ENCODE measurements around the gene FKBP14. TPM values are rescaled to one million over a fixed set of nuclear protein-coding genes. Genes with fewer than 3 reads are reported as not detected.

FKBP14 gene
- polyA plus RNA-seq, 1 donor, result 13.7 TPM

DNA sequence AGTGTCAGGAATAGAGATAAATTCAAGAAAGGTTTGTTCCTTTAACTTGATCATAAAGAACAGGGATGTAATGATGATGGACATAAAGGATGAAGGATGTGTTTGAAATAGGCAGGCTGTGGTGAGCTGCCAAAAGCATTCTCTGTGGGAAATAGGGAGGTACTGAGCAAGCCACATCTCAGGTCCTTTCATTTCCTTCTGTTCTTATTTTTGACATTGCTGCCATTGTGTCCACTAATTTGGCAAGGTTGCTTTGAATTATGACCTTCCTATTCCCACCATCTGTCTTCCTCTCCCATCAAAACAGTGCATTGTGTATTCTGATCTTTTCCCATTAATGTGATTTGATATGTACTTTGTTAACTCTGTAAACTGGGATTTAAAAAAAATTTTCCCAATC, 46.4 kb downstream of the FKBP14 start:
- H3K36me3 ChIP-seq (ENCODE audit: control insufficient read depth, insufficient read depth, low read length), result no peaks in the 10 kb centered on the region
- H3K9me3 ChIP-seq (ENCODE audit: control insufficient read depth, low read depth, low read length), result no peaks in the 10 kb centered on the region

DNA sequence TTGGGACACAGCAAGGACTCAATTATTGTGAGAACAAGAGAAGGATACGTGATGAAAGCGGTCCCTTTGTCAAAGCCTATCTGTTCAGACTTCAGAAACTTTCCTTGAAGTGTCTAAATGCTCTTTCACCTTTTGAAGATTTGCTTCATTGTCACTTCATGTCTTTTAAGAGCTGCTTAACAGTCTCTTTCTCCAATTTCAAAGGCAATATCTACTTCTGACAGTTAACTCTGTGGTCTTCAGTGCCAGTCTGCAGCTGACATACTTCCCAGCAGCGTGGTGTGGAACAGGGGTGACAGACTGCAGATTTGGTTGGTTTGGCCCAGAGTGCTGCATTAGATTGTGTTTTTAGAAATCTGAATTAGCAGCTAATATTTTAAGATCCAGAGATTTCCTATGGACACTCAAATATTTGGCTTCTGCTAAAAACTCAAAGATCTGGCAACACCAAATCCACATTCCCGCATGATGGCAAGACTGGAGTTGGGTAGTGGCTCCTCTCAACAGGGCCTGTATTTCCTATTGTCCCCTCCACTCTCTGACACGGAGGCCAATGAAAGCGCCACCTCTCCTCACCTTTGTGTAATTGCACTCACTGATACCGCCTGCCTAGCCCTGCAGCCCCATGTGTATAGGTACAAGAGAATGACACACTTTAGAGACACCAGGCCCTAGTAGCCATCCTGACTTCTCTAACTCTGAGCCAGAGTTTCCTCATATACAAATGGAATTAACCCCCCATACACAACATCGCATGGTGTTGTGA, 48.4 kb downstream of the FKBP14 start:
- H3K4me3 ChIP-seq (ENCODE audit: low read length), result no peak overlapping the region
- H3K9me3 ChIP-seq (ENCODE audit: control insufficient read depth, low read depth, low read length), result no peaks in the 10 kb centered on the region
- 82% methylated on average over 2 of the region's 8 CpGs for WGBS (ENCODE audit: insufficient coverage, low lambda C conversion rate)
- H3K36me3 ChIP-seq (ENCODE audit: control insufficient read depth, insufficient read depth, low read length), result no peaks in the 10 kb centered on the region
- DNase-seq, result no peak
- no peaks in the 10 kb centered on the region for H3K27me3 ChIP-seq (ENCODE audit: control insufficient read depth, insufficient read depth, low read length)
- H3K4me1 ChIP-seq (ENCODE audit: control insufficient read depth, insufficient read depth, low read length), result no peaks in the 10 kb centered on the region
- no peak overlapping the region for H3K27ac ChIP-seq (ENCODE audit: low read length)

More for the DNA sequence above, 46.4 kb downstream of the FKBP14 start:
- H3K27me3 ChIP-seq (ENCODE audit: control insufficient read depth, insufficient read depth, low read length), result no peaks in the 10 kb centered on the region
- no peak overlapping the region for H3K4me3 ChIP-seq (ENCODE audit: low read length)
- H3K4me1 ChIP-seq (ENCODE audit: control insufficient read depth, insufficient read depth, low read length), result no peaks in the 10 kb centered on the region
- DNase-seq, result no peak
- no peak overlapping the region for H3K27ac ChIP-seq (ENCODE audit: low read length)

DNA sequence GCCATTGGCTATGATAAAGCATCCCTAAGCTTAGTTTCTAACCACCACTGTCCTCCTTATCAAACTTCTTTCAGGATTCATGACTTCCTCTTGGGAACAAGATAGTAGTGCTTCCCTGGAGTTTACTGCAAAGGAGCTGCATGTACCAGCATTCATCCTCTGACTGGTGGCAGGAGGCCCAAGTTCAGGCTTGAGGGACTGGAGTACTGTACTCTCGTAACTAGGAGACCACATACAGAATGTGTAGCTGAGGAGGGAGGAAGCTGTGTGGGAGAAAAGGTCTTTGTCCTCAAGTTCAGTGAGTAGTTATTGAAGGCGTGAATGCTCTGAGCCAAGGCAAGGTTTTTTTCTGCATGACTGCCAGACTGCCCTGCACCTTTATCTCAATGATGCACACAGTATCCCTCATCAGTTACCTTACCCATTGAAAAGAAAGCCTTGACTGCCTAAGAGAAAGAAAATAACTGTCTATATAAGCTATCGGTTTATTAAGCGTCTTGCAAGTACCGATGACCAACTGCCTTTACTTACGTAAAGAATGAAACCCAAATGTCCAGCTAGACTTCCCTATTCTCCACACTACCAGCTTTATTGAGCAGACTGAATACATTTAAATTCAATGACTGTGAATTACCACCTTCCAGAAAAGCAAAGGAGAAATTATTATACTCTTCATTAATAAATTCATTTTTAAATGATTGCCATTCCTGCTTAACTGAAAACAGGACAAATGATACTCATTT, 49.7 kb downstream of the FKBP14 start:
- Histone ChIP-seq H3K4me3 (ENCODE audit: low read length) (no peak overlapping the region), H3K27ac (ENCODE audit: low read length) (no peak overlapping the region), H3K27me3 (ENCODE audit: control insufficient read depth, insufficient read depth, low read length) (no peaks in the 10 kb centered on the region), H3K4me1 (ENCODE audit: control insufficient read depth, insufficient read depth, low read length) (no peaks in the 10 kb centered on the region), H3K9me3 (ENCODE audit: control insufficient read depth, low read depth, low read length) (no peaks in the 10 kb centered on the region), H3K36me3 (ENCODE audit: control insufficient read depth, insufficient read depth, low read length) (no peaks in the 10 kb centered on the region)
- WGBS (ENCODE audit: insufficient coverage, low lambda C conversion rate), result no CpG with 5 or more reads among the region's 6 CpGs
- peak; percentile 23 to 61 for DNase-seq

DNA sequence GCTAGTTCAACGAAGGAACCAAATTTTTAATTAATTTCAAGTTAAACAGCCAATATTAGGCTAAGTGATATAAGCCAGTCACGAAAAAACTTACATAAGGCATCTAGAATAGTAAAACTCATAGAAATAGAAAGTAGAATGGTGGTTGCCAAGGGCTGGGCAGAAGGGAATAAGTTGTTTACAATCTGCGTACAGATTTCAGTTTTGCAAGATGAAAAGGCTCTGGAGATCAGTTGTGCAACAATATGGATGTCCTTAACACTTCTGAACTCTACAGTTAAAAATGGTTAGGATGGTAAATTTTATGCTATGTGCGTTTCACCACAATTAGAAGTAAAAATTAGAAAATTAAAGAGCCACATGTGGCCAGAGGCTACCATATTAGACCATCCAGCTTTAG, 50.2 kb downstream of the FKBP14 start:
- Histone ChIP-seq H3K27me3 (ENCODE audit: control insufficient read depth, insufficient read depth, low read length) (no peaks in the 10 kb centered on the region), H3K9me3 (ENCODE audit: control insufficient read depth, low read depth, low read length) (no peaks in the 10 kb centered on the region), H3K4me1 (ENCODE audit: control insufficient read depth, insufficient read depth, low read length) (no peaks in the 10 kb centered on the region), H3K4me3 (ENCODE audit: low read length) (no peak overlapping the region), H3K27ac (ENCODE audit: low read length) (no peak overlapping the region), H3K36me3 (ENCODE audit: control insufficient read depth, insufficient read depth, low read length) (no peaks in the 10 kb centered on the region)
- no peak for DNase-seq
- WGBS (ENCODE audit: insufficient coverage, low lambda C conversion rate), result no CpG with 5 or more reads among the region's 4 CpGs

DNA sequence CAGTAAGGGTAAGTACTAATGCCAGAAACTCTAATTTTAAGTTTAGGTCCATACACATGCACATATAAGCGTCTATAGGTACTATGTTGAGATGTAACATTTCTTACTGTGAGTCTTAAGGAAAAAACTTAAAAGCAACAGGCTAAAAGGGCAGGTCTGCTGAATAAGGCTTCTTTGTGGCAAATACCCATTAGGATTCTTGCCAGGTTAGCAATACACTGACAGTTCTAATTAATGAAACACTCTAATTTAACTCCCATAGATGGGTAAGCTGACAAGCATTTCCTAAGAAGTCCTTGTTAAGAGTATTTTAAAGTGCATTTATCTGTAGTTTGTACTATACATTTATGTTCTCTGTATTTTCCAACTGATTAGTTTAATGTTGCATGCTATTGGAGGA, 50.9 kb downstream of the FKBP14 start:
- no peaks in the 10 kb centered on the region for H3K9me3 ChIP-seq (ENCODE audit: control insufficient read depth, low read depth, low read length)
- no peaks in the 10 kb centered on the region for H3K4me1 ChIP-seq (ENCODE audit: control insufficient read depth, insufficient read depth, low read length)

DNA sequence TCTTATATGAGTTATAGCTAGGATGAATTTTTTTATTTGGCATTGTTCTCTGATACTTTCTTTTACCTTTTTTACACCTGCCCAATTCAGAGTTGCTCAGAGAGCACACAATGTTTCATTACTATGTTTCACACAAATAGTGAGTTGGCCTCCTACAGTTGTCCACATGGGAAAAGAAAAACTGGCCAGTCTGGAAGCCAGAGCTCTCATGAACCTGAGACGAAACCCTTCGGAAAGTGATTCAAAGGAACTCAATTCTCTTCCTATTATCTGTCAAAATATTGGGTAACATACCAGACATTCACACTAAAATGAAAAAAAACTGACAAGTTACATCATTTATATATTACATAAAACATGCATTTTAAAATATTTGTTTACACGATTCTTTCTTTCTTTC, 52.2 kb downstream of the FKBP14 start:
- Histone ChIP-seq H3K9me3 (ENCODE audit: control insufficient read depth, low read depth, low read length) (no peaks in the 10 kb centered on the region), H3K27ac (ENCODE audit: low read length) (no peak overlapping the region), H3K4me3 (ENCODE audit: low read length) (no peak overlapping the region), H3K27me3 (ENCODE audit: control insufficient read depth, insufficient read depth, low read length) (no peaks in the 10 kb centered on the region), H3K4me1 (ENCODE audit: control insufficient read depth, insufficient read depth, low read length) (no peaks in the 10 kb centered on the region), H3K36me3 (ENCODE audit: control insufficient read depth, insufficient read depth, low read length) (no peaks in the 10 kb centered on the region)
- no CpG with 5 or more reads among the region's 3 CpGs for WGBS (ENCODE audit: insufficient coverage, low lambda C conversion rate)
- DNase-seq, result no peak

More for the DNA sequence above, 50.9 kb downstream of the FKBP14 start:
- Histone ChIP-seq H3K36me3 (ENCODE audit: control insufficient read depth, insufficient read depth, low read length) (no peaks in the 10 kb centered on the region), H3K4me3 (ENCODE audit: low read length) (no peak overlapping the region), H3K27ac (ENCODE audit: low read length) (no peak overlapping the region), H3K27me3 (ENCODE audit: control insufficient read depth, insufficient read depth, low read length) (no peaks in the 10 kb centered on the region)
- no CpG with 5 or more reads among the region's 1 CpG for WGBS (ENCODE audit: insufficient coverage, low lambda C conversion rate)
- DNase-seq, result no peak

DNA sequence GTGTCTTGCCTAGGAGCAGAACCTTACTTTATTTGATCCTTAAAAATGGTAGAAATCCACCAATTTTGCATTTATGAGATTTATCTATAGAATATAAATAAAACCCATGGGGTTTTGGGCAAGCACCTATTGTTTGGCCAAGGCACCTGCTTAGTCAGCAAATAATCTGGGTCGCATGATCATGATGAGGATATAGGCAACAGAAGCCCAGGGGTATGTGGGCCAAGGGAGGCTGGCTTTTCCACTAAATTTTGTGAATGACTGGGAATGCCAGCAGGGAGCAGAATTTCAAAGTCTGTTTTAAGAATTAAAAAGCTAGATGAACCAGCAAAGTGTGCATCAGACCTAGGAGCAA, 54.2 kb downstream of the FKBP14 start:
- no peak for DNase-seq
- H3K36me3 ChIP-seq (ENCODE audit: control insufficient read depth, insufficient read depth, low read length), result peaks cover 2% of the 10 kb centered on the region
- no peak overlapping the region for H3K27ac ChIP-seq (ENCODE audit: low read length)
- WGBS (ENCODE audit: insufficient coverage, low lambda C conversion rate), result no CpG with 5 or more reads among the region's 1 CpG
- H3K27me3 ChIP-seq (ENCODE audit: control insufficient read depth, insufficient read depth, low read length), result no peaks in the 10 kb centered on the region
- H3K9me3 ChIP-seq (ENCODE audit: control insufficient read depth, low read depth, low read length), result no peaks in the 10 kb centered on the region
- no peak overlapping the region for H3K4me3 ChIP-seq (ENCODE audit: low read length)
- H3K4me1 ChIP-seq (ENCODE audit: control insufficient read depth, insufficient read depth, low read length), result no peaks in the 10 kb centered on the region

DNA sequence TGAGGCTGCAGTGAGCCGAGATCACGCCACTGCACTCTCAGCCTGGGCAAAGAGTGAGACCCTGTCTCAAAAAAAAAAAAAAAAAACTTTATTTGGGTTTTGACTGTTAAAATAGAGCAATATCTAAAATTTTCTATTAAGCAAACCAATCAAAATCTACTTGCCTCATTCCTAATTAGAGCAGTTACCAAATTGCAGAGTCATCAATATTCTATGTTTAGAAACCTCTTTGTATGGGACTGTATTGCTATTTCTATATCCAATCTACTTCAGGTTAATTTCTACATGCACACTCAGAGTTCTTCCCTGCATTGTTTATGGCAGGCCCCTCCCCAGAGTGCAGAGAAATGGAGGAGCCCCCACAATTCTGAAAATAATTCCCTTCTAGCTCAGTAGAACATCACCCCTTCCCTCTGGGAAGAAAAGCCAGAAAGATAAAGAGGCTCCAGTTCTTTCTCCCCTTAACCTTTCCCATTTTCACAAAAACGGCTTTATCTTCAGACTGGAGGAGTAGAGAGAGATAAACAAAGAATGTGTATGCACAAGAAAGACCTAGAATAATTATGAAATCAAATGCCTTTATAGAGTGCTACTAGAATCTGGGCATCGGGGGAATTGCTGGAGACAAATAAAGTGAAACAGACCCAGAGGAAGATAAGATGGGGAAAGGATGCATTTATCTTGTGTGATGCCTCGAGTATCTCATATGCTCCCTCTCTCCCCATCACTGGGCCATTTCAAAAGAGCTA, 54.8 kb downstream of the FKBP14 start:
- no peak overlapping the region for H3K27ac ChIP-seq (ENCODE audit: low read length)
- H3K9me3 ChIP-seq (ENCODE audit: control insufficient read depth, low read depth, low read length), result no peaks in the 10 kb centered on the region
- H3K27me3 ChIP-seq (ENCODE audit: control insufficient read depth, insufficient read depth, low read length), result no peaks in the 10 kb centered on the region
- peaks cover 2% of the 10 kb centered on the region for H3K36me3 ChIP-seq (ENCODE audit: control insufficient read depth, insufficient read depth, low read length)
- no peak for DNase-seq
- H3K4me1 ChIP-seq (ENCODE audit: control insufficient read depth, insufficient read depth, low read length), result no peaks in the 10 kb centered on the region
- H3K4me3 ChIP-seq (ENCODE audit: low read length), result no peak overlapping the region
- 60% methylated on average over 2 of the region's 5 CpGs for WGBS (ENCODE audit: insufficient coverage, low lambda C conversion rate)

DNA sequence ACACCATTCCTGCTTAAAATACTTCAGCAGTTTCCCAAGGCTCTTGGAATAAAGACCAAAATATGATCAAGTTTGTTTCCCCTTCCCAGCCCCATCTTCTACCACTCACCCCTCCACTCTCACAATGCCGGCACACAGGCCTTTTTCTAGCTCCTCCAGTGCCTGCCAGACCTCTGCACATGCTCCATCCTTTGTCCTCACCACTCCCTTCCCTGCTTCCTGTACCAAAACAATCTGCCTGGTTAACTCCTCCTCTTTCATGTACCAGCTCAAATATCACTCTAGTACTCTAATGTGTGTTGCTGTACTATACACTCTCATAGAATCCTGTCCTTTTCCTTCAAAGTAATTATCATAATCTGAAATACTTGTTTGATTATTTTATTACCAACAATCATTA, 56.3 kb downstream of the FKBP14 start:
- WGBS (ENCODE audit: insufficient coverage, low lambda C conversion rate), result no CpG with 5 or more reads among the region's 1 CpG
- Histone ChIP-seq H3K27me3 (ENCODE audit: control insufficient read depth, insufficient read depth, low read length) (no peaks in the 10 kb centered on the region), H3K9me3 (ENCODE audit: control insufficient read depth, low read depth, low read length) (no peaks in the 10 kb centered on the region), H3K4me1 (ENCODE audit: control insufficient read depth, insufficient read depth, low read length) (no peaks in the 10 kb centered on the region), H3K27ac (ENCODE audit: low read length) (no peak overlapping the region), H3K36me3 (ENCODE audit: control insufficient read depth, insufficient read depth, low read length) (peaks cover 4% of the 10 kb centered on the region), H3K4me3 (ENCODE audit: low read length) (no peak overlapping the region)
- no peak for DNase-seq

DNA sequence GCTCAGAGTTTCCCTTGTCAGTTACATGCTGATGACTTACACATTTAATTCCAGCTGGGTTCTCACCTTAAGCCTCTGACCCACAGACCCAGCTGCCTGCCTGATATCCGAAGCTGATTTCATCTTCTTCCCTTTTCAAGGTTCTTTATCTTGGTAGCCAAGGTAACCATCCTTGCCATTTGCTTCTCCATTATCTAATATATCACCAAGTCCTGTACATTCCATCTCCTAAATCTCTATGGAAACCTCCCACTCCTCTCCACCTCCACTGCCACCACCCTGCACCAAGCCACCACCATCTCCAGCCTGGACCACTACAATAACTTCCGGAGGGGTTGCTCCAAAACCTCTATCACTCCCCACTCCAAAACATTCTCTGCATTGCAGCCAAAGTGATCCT, 56.8 kb downstream of the FKBP14 start:
- no peak overlapping the region for H3K27ac ChIP-seq (ENCODE audit: low read length)

More for the DNA sequence above, 56.8 kb downstream of the FKBP14 start:
- no peaks in the 10 kb centered on the region for H3K27me3 ChIP-seq (ENCODE audit: control insufficient read depth, insufficient read depth, low read length)
- H3K4me3 ChIP-seq (ENCODE audit: low read length), result no peak overlapping the region
- H3K4me1 ChIP-seq (ENCODE audit: control insufficient read depth, insufficient read depth, low read length), result no peaks in the 10 kb centered on the region
- WGBS (ENCODE audit: insufficient coverage, low lambda C conversion rate), result no CpG with 5 or more reads among the region's 2 CpGs
- DNase-seq, result no peak
- H3K9me3 ChIP-seq (ENCODE audit: control insufficient read depth, low read depth, low read length), result no peaks in the 10 kb centered on the region
- H3K36me3 ChIP-seq (ENCODE audit: control insufficient read depth, insufficient read depth, low read length), result peaks cover 4% of the 10 kb centered on the region

Measured in large intestine (tissue), 3 donors.